ENCODE measurements around the gene NEK2. TPM values are rescaled to one million over a fixed set of nuclear protein-coding genes. Genes with fewer than 3 reads are reported as not detected.

Gene NEK2
- total and polyA plus RNA-seq, 2 of the 13 experiments (the other 11 are each of a cell fraction or from before 2014, with no cell fraction given): 10.9 to 40.8 TPM

- TF ChIP-seq PAXIP1 (CRISPR knock-in tag; conservative IDR thresholded peaks at IDR 0.05): peak; percentile 36; the same call in 1 of the 2 replicates
- no peak for TF ChIP-seq PHB2 (IDR thresholded peaks at IDR 0.05; ENCODE audit: partially characterized antibody)
- TF ChIP-seq CTCF (CRISPR knock-in tag; IDR thresholded peaks at IDR 0.05): peak; percentile 16; the same call in 1 of the 2 replicates
- TF ChIP-seq SNAPC2 (CRISPR knock-in tag; IDR thresholded peaks at IDR 0.05): no peak
- no peak for TF ChIP-seq CEBPG (CRISPR knock-in tag; IDR thresholded peaks at IDR 0.05)
- no peak for TF ChIP-seq SMARCC2 (IDR thresholded peaks at IDR 0.05)
- peak; percentile 69 for TF ChIP-seq ZNF687 (CRISPR knock-in tag; IDR thresholded peaks at IDR 0.05)
- TF ChIP-seq IRF9 (CRISPR knock-in tag; IDR thresholded peaks at IDR 0.05; ENCODE audit: borderline replicate concordance): no peak
- no peak for TF ChIP-seq ZBTB2 (CRISPR knock-in tag; IDR thresholded peaks at IDR 0.05; ENCODE audit: low read depth)
- no peak for TF ChIP-seq ZNF143 (CRISPR knock-in tag; IDR thresholded peaks at IDR 0.05)
- no peak for TF ChIP-seq UBTF (CRISPR knock-in tag; IDR thresholded peaks at IDR 0.05)
- no peak for TF ChIP-seq ZNF256 (CRISPR knock-in tag; conservative IDR thresholded peaks at IDR 0.05)
- TF ChIP-seq SALL1 (CRISPR knock-in tag; IDR thresholded peaks at IDR 0.05): peak; percentile 50; the same call in 1 of the 2 replicates
- no peak for TF ChIP-seq ZSCAN22 (CRISPR knock-in tag; IDR thresholded peaks at IDR 0.05)
- no peak for TF ChIP-seq MEIS1 (CRISPR knock-in tag; IDR thresholded peaks at IDR 0.05; ENCODE audit: borderline replicate concordance)
Observed at GRCh38 chr1:211653959-211654496, 21.4 kb downstream of the NEK2 start (continued).

Data from HepG2 (cell line).